Activated CD4-positive, alpha-beta T cell treated with anti-CD3 and anti-CD28 coated beads, Interleukin-2, Interleukin-4, amounts not matched to agents 100 ng/mL and 50 ng/mL, durations not matched to agents 16 hours and 8 hours (primary cell): ENCODE data around the gene AK4.

Source experiments
- DNase-seq: peaks from one replicate; pipeline ENCODE4 v3.0.0-alpha.2; 2020; ENCODE audit warnings: low spot score

The AK4 gene

DNA sequence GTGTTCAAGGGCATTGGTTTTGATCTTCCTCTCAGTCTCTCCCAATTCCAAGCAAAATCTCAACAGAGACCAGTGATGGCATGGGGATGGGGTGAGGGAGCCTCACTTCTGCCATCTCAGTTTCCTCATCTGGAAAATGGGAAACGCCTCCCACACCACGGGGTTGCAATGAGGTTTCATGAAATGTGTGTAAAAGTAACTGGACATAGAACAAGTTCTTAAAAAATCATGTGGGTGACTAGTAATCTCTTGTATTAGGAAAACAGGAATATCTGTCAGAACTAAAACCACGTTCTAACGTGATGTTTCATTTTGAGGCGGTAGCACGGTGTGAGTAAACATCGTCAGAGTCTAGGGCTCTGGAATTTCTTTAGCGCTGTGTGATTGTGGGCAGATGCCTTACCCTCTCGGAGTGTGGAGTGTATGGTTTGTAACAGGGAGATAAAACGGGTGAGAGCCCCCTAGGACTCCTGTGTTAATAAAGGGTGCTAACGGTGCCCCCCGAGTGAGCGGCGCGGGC lies 105.9 kb downstream of the AK4 start:
- peak; percentile 49 for DNase-seq

DNA sequence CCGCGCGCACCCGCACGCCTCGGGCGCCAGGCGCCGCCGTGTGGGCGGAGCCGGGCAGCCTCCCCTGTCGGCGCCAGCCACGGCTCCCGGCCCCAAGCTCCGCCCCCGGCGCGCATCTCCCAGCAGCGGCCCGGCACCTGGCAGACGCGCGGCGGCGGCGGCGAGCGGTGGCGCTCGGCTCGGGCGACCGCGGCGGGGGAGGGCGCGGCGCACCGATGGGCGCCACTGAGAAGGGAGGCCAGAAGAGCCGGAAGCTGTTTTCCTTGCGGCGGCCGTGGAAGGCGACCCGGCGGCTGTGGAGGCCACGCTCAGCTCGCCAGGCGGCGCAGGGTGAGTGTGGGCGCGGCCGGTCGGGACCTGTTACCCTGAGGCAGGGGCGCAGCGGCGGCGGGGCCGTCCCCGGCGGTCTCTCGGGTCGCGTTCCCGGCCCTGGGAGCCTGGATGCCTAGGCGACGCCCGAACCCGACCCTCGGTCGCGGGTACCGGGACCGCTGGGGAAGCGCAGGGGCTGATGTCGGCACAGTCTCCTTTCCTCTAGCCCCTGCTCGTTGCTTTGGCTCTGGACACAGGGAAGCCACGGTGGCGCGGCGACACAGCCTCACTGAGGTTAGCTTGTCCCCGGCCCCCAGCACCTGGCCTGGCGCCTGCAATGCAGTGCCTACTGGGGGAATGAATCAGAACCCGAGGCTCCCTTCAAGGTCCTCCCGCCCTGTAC lies 106.5 kb downstream of the AK4 start:
- peak; percentile 84 for DNase-seq

DNA sequence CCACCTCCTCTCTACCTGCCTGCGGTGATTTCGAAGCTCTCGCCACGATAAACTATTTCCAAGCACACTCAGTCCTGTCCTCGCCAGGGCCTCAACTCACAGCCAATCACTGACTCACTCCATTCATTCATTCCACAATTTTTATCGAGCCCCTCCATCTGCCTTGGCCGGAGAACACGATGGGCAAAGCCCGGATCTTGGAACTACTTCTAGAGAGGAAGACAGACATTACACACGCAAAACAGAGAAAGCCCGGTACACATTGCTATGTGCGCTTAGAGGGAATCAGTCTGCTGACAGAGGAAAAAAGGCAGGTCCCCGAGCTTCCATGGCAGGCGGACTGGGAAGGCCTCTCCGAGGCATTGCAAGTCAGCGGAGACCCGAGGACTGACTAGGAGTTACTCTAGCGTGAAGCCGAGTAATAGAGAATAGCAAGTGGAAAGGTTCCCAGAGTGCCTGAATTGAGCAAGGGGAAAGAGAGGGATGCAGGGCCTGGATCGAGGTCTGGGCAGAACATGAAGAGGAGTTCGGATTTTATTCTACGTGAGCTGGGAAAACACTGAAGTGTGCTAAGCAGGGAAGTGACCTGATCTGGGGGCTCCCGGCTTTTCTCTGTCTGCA lies 107.1 kb downstream of the AK4 start:
- no peak for DNase-seq

DNA sequence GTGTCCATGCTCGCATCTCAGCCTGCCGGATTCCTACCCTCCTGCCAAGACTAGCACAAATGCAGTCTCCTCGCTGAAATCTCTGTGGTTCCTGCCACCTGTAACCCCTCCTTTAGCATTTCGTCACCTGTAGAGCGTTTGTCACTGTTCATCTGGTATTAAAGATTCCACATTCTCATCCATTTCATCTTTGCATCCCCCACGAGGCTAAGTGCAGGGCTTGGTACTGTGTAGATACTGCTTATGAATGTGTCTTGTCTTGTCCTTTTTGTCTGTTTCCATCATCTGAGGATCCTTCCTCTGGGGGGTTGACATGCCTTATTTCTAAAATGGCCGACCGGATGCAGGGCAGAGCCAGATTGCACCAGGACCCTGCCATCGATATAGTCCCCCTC lies 107.7 kb downstream of the AK4 start:
- no peak for DNase-seq

DNA sequence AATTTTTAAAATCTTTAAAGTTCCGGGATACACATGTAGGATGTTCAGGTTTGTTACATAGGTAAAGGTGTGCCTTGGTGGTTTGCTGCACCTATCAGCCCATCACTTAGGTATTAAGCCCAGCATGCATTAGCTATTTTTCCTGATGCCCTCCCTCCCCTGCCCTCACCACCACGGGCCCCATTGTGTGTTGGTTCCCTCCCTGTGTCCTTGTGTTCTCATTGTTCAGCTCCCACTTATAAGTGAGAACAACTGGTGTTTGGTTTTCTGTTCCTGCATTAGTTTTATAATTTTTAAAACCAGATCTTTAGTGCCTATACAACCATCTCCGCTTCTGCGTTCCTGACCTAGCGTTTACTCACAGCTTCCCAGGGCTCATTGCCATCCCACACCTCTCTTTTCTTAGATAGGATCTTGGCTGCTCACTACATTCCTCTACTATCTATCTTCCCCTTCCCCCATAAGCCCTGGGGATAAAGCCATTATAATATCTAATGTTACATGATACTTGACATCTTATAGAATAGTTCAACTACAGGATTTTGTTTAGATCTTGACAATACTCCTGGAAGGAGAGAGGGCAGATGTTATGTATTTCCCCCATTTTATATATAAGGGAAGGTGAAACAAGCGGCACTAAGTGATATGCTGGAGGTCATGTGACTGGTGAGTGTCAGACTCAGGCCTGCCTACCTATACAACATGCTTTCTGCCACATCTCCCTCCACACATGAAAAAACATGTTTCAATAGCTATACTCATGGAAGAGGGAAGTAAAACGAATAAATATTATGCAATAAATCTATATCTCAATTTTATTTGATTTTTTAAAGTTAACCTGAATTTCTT lies 109.1 kb downstream of the AK4 start:
- no peak for DNase-seq

DNA sequence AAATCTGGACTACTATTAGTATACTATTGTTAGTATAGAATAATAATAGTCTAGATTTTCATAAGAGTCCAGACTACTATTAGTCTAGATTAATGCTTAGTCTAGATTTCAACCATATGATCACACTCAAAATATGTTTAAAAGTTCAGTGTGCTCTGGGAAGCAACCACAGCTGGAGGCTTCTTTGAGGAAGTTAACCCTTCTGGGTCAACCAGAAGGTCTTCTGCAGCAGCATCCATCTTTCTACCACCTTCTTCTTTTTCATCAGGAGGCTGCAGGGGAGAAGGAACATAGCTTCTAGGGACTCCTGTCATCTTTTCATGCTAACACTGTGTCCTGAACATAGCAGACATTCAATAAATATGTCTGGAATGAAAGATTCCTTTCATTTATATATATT lies 110.1 kb downstream of the AK4 start:
- DNase-seq, result no peak

DNA sequence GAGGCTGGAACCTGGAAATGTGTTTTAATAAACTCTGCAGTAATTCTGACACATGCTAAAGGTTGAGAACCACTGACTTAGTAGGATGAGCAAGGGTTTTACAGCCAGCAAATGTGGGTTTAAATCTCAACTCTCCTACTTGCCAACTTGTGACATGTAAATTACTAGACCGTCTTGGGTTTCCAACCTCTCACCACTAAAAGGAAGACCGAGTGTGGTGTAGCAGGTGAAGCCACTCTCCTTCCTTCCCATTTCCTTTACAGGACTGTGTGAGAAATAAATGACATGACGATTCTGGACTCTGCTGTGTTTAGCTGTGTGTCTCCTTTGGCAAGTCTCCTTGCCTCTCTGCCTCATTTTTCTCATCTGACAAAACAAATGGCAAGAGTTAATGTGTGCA lies 111.8 kb downstream of the AK4 start:
- peak; percentile 32 for DNase-seq

DNA sequence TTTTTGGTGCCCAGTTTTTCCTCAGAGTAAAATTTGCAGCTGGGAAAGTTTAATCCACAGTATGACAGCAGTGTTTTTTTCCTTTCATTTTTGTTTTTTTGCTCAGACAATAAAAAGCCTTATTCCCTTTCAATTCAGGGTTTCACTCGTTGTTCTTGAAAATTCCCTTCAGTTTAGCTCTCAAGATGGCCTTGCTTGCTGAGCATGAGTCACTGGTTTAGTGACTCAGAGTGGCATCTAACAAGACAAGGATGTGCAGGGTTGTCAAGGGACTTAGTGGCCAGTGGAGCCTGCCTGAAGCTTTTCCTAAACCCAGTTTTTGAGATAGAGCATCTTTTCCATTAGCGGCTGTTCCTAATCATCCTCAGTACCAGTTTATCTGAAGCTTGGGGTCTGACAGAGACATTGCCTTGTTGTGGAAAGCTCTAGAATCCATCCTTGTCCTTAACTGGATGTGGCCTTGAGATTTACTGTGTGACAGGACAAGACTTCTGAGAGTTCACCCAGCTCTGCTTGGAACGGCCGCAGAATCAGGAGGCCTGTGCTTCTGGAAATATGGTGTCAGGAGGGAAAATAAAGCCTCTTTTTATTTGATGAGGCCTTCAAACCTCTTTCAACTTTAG lies 113.0 kb downstream of the AK4 start:
- peak; percentile 44 for DNase-seq

DNA sequence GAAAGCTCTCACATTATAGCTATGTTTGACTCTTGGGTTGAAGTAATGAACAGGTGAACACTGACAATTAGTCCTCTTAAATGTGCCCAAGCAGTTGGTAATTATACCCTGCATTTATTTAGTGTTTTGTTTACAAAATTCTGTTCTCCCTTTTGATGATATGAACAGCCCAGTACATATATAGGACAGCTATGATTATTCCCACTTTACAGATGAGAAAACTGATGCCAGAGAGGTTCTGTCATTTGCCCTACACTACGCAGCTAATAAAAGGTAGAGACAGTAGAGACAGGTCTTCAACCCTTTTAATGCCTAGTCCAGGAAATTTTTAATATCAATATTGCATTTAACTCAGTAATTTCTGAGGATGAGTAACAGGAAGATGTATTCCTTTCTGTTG lies 115.3 kb downstream of the AK4 start:
- no peak for DNase-seq

DNA sequence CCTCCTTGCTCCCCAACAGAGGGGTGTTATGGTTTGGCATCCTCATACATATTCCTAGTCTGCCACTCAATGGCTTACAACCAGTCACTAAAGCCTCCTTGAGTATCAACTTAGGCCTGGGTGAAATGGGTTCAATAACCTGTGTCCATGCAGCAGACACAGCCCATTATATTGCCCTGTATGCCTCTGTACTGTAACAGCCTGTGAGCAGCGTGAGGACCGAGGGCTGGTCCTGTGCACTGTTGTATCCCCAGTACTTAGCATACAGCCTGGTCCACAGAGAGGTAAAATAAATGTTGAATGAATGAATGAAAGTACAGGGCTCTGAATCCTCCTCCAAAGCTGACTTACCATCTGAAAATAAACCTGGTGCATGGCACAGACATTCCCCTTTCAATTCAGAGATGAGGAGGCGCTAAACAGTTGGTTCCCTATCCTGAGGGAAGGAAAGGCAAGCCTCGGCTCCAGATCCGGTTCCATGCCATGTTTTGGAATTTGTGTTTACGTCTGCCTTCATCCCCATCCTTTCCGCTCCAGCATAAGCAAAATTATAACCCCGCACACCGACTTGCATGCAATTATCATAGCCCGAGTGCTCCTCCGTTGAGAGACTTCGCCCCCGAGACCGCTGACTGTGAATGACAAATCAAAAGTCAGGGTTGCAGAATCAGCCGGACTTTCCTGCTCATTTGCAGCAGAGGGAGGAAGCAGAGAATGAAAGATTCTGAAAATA lies 116.4 kb downstream of the AK4 start:
- no peak for DNase-seq

DNA sequence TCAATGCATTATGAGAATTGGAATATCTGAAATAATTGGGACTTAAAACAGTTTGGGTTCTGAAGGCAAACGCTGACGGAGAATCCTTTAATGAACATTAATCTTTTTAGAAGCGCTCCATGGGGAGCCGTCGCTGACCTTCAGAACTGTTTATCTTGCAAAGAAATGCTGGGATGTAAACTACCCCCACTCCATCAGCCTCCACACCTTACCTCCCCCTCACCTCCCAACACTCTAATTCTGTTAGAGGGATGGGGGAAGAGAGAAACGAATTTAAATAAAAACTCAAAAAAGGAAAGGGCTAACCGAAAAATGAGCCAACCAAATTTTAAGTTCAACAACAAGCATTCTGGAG lies 117.3 kb downstream of the AK4 start:
- DNase-seq, result no peak

DNA sequence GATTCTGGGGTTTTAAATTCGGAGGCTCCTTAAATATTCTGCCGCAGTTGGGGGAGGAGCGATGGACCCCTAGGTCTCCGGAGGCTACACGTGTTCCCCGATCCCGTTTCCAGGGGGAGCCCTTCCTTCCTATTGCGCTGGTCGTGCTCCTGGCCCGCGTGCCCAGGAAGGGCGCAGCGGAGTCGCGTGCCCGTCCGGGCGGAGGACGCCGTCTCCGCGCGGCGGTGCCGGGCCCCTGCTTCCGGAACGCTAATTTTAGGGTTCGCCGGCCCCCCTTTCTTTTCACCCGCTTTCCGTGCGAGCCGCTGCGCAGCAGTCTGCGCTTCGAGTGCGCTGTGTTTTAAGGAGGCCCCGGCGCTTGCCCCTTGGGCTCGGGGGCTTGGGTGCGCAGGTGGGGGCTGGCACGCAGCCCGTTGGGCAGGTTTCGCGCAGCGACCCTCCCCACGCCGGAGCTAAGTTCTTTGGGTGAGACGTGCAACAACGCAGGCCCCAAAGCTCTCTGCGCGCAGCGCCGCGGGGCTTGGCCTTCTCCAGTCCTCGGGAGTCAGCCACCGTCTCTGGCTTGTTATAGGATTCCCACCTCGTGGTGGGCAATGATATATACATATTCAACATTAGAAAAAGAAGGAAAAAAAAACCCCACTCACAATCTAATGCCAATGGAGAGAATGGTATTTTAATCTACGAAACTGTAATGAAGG lies 117.8 kb downstream of the AK4 start:
- no peak for DNase-seq

DNA sequence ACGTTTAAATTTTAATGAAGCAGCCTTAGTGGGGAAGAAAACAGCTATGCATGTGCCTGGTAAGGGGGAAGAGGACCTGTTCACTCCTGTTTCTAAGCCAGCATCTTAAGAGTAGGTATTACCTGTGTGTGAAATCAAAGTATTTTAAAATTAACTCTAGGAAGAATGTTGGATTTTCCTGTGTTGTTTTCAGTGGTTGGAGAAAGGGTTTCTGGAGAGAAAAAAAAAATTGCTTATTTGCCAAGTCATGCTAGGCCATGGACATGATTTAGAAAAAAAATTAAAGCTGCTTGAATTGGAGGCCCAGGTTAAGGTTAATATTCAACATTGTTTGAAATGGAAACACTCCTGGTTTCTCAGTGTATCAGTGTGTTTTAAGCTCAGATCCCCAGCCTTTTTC lies 118.5 kb downstream of the AK4 start:
- no peak for DNase-seq

DNA sequence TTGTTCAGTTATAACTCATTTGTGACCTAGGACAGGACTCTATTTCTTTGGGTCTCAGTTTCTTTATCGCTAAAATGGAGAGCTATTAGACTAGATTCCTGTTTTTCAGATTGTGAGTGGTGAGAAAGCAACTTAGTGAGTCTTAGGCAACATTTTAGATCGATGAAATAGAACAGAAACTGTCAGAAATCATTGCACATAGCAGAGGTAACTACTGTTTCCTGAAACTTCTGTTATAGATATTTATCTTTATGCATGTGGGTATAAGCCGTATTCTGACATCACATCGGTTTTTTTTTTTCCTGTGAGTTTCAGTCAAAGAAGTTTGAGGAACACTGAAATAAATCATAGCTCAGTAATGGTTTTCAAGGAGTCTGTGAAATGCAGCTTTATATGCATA lies 119.3 kb downstream of the AK4 start:
- no peak for DNase-seq

DNA sequence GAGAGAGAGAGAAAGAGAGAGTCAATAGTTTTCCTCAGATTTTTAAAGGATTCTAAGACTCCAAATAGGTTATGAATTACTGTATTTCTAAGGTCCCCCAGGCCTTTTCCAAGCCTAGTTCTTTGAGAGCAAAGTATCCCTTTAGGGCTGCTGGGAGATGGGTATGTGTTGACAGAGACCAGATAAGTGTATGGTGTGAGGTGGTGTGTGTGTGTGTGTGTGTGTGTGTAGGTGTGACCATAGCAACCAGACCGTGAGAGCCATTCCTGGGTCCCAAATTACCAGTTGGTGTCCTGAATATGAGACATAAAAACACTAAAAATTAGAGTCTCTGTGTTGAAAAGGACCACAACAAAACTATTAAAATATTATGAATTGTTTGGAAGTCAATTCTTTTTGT lies 119.7 kb downstream of the AK4 start:
- DNase-seq, result no peak

DNA sequence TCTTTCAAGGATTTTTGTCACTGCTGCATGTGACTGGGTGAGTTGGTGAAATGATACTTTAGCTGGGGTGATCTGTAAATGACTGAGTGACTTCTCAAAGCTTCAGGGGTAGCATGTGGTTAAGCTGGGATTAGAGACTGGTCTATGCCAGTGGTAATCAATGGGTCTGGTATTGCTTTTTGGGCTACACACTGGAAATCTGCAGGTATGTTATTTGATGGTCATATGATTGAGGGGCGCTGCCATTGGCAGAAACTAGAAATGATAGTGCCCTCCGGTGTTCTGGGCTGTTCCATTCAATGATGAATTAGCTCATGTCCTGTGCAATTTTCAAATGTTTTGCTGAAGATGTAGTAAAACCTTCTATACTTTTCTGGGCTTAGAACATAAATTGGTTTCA lies 121.6 kb downstream of the AK4 start:
- no peak for DNase-seq

DNA sequence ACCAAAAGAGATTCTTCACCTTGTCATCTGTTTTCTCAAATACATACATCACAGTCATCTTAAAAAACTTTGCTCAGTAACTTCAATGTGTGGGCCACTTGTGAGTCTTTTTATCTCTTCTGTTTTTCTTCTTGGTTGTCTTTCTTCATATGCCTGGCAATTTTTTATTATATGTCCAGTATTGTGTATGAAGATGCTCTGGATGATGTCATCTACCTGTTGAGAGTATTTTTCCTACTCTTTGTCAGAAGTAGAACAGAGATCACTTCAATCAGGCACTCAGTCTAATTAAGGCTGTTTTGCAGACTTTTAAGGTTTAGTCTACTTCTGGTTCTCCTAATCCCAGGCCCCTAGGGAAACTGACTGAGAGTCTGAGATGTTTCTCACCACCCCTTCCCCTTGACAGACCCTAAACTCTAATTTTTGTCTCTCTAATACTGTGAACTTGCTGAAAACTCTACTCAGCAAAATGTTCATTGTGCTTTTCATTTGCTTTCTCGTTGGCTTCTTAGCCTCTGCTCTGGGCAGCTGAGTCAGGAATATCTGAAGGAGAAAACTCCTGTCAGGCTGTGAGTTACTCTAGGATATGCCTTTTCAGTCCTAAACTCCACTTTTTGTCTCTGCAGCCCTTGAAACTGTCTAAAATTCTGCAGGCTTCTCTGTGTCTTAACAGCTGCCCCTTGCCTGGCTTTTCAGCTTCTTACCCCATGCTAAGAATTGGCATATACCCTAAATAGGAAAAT lies 128.4 kb downstream of the AK4 start:
- DNase-seq, result no peak

DNA sequence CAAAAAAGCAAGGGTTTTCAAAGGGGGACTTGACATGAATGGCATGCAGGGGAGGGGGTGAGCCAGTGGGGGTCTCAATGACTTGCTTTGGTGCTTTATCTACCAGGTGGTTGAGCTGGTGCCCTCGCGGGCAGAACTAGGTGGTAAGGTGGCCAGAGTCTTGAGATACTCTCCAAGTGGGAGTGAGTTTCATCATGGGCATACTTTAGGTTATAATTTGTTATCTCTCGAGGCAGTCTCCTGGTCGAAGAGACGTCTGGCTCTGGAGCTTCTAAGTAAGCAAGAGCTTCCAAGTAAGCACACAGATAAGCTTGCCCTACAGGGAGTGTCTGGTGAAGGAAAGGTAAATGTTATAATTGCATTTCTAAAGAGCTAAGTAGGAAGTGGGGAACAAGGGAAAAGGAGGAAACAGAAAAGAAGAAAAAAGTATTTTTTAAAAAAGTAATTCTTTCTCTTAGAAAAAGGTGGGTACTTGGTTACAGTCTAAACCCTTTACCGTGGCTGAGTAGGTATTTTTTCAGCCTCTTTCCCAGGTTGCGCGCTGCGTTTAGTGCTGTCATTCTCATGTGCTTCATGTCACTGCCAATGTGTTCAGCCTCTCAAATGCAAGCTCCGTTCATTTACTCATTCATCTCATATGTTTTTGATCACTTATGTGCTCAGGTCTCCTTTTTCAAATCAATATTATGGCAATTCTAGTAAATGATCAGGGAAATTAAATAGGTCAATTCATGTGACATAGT lies 129.8 kb downstream of the AK4 start:
- no peak for DNase-seq

DNA sequence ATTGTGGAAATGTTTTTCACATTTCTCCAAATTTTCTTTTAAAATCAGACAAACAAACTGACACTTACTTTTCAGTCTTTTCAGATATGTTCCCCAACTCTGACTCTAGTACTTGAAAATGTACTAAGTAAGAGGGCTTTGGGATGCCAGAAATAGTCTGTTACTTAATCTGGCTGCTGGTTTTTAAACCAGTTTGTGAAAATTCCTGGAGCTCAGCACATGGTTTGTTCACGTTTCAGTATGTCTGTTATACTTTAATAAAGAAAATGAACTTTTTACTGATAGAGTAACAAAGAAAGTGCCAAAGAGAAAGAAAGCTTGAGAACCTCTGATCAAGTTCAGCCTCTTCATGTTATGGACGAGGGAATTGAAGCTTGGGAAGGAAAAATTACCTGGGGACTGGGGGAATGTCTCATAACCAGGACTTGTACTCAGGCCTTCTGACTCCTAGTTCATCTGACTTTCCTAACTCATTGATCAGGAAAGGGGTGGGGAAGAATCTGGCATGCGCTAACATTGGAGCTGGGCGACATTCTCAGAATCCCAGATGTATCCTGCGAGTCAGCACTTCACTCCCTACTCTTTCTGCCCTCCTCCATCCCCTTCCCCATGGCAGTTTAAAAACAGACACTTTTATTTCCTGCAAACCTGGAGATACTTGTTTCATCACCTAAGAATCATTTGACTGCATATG lies 130.5 kb downstream of the AK4 start:
- no peak for DNase-seq
